WTC11 (cell line): ENCODE measurements around the gene POLR2L. TPM values are rescaled to one million over a fixed set of nuclear protein-coding genes. Genes with fewer than 3 reads are reported as not detected.

ENCODE experiments used
- ATAC-seq: fragments of 200-7000 bp; cut with Tn5 transposase; 2 replicates; pipeline ENCODE4 v1.10.0; 2021; ENCODE audit warnings: mild to moderate bottlenecking, moderate library complexity
- CTCF ChIA-PET: fragments of 300-600 bp; sonication (Branson Sonifier 250); formaldehyde crosslinking; loops from one replicate; lab custom pipeline; 2021; ENCODE audit warnings: antibody characterized with exemption; lab: Charles Lee
- POLR2A ChIA-PET: fragments of 350-600 bp; sonication (Branson Sonifier 250); formaldehyde crosslinking; loops from one replicate; lab custom pipeline; 2021; ENCODE audit warnings: antibody characterized with exemption; lab: Charles Lee
- DNase-seq: peaks from one replicate; pipeline ENCODE4 v3.0.0; 2021; ENCODE audit warnings: low spot score
- H3K27ac Mint-ChIP-seq: 2 replicates; pipeline ENCODE4 v1.8.0; 2021; ENCODE audit warnings: mixed read lengths
- H3K27me3 Mint-ChIP-seq: 2 replicates; pipeline ENCODE4 v1.8.0; 2021; ENCODE audit warnings: low read depth, mild to moderate bottlenecking, moderate library complexity, mixed read lengths
- H3K36me3 Mint-ChIP-seq: 2 replicates; pipeline ENCODE4 v1.8.0; 2021; ENCODE audit warnings: mixed read lengths
- H3K4me1 Mint-ChIP-seq: 2 replicates; pipeline ENCODE4 v1.8.0; 2022; ENCODE audit warnings: mixed read lengths
- H3K4me3 Mint-ChIP-seq: 2 replicates; pipeline ENCODE4 v1.8.0; 2021; ENCODE audit warnings: mild to moderate bottlenecking, moderate library complexity, mixed read lengths
- H3K9me3 Mint-ChIP-seq: 2 replicates; pipeline ENCODE4 v1.8.0; 2021; ENCODE audit warnings: mixed read lengths
- ATF1 ChIP-seq: sonication (generic); formaldehyde crosslinking; IDR thresholded peaks from 2 replicates; pipeline ENCODE4 v1.8.1; 2023; ENCODE audit warnings: mild to moderate bottlenecking, moderate library complexity, missing genetic modification reagents
- CDX4 ChIP-seq: fragments of 250-450 bp; sonication (Bioruptor Pico); IDR thresholded peaks from 2 replicates; pipeline ENCODE4 v1.9.0; 2021; ENCODE audit warnings: moderate library complexity, mild to moderate bottlenecking, inconsistent platforms, borderline replicate concordance
- CREM ChIP-seq: sonication (generic); formaldehyde crosslinking; IDR thresholded peaks from 2 replicates; pipeline ENCODE4 v1.8.1; 2022; ENCODE audit warnings: mild to moderate bottlenecking, missing genetic modification reagents, moderate library complexity
- E2F5 ChIP-seq: sonication (generic); formaldehyde crosslinking; IDR thresholded peaks from 2 replicates; pipeline ENCODE4 v1.8.1; 2022; ENCODE audit warnings: mild to moderate bottlenecking, moderate library complexity, missing genetic modification reagents
- ETV6 ChIP-seq: sonication (generic); formaldehyde crosslinking; IDR thresholded peaks from 2 replicates; pipeline ENCODE4 v1.8.1; 2022; ENCODE audit warnings: mild to moderate bottlenecking, missing genetic modification reagents
- FOXJ3 ChIP-seq: sonication (generic); formaldehyde crosslinking; IDR thresholded peaks from 2 replicates; pipeline ENCODE4 v1.9.0; 2021; ENCODE audit warnings: missing genetic modification reagents, mild to moderate bottlenecking, borderline replicate concordance
- HMGA2 ChIP-seq: fragments of 250-450 bp; sonication (Bioruptor Pico); IDR thresholded peaks from 2 replicates; pipeline ENCODE4 v1.4.0; 2021; ENCODE audit warnings: mild to moderate bottlenecking, moderate library complexity
- HMGXB4 ChIP-seq: sonication (generic); formaldehyde crosslinking; IDR thresholded peaks from 2 replicates; pipeline ENCODE4 v1.8.1; 2023; ENCODE audit warnings: mild to moderate bottlenecking, moderate library complexity, missing genetic modification reagents
- IRF2 ChIP-seq: sonication (generic); formaldehyde crosslinking; IDR thresholded peaks from 2 replicates; pipeline ENCODE4 v1.8.0; 2022; ENCODE audit warnings: low read depth, missing genetic modification reagents, borderline replicate concordance
- MAX ChIP-seq: sonication (generic); formaldehyde crosslinking; IDR thresholded peaks from 2 replicates; pipeline ENCODE4 v1.8.0; 2022; ENCODE audit warnings: mild to moderate bottlenecking, missing genetic modification reagents
- PREB ChIP-seq: sonication (generic); formaldehyde crosslinking; IDR thresholded peaks from 2 replicates; pipeline ENCODE4 v1.8.1; 2022; ENCODE audit warnings: mild to moderate bottlenecking, missing genetic modification reagents, moderate library complexity, borderline replicate concordance
- RORB ChIP-seq: fragments of 250-450 bp; sonication (Bioruptor Pico); IDR thresholded peaks from 2 replicates; pipeline ENCODE4 v1.9.0; 2021; ENCODE audit warnings: mild to moderate bottlenecking
- TEAD1 ChIP-seq: sonication (generic); formaldehyde crosslinking; IDR thresholded peaks from 2 replicates; pipeline ENCODE4 v1.8.0; 2022; ENCODE audit warnings: mild to moderate bottlenecking, missing genetic modification reagents
- TEAD4 ChIP-seq: sonication (generic); formaldehyde crosslinking; IDR thresholded peaks from 2 replicates; pipeline ENCODE4 v1.8.0; 2022; ENCODE audit warnings: mild to moderate bottlenecking, missing genetic modification reagents
- TP53 ChIP-seq: sonication (generic); formaldehyde crosslinking; IDR thresholded peaks from 2 replicates; pipeline ENCODE4 v1.8.1; 2023; ENCODE audit warnings: mild to moderate bottlenecking, missing genetic modification reagents
- ZNF121 ChIP-seq: sonication (generic); formaldehyde crosslinking; IDR thresholded peaks from 2 replicates; pipeline ENCODE4 v1.8.0; 2023; ENCODE audit warnings: missing genetic modification reagents
- ZNF423 ChIP-seq: fragments of 250-450 bp; sonication (Bioruptor Pico); IDR thresholded peaks from 2 replicates; pipeline ENCODE4 v2.1.2; 2022; ENCODE audit warnings: mild to moderate bottlenecking, moderate library complexity
- ZNF671 ChIP-seq: fragments of 250-450 bp; sonication (Bioruptor Pico); IDR thresholded peaks from 2 replicates; pipeline ENCODE4 v1.8.0; 2021; ENCODE audit warnings: mild to moderate bottlenecking
- total RNA-seq: library from RNA; stranded (reverse); gene quantifications from 3 replicates; pipeline ENCODE4 v1.2.3, GENCODE V29; 2021
- TF ChIP-seq, protein P1 (sequence below): sonication (generic); formaldehyde crosslinking; IDR thresholded peaks from 2 replicates; pipeline ENCODE4 v1.8.1; 2023; ENCODE audit warnings: mild to moderate bottlenecking, missing genetic modification reagents, moderate library complexity
- TF ChIP-seq, protein P2 (sequence below): fragments of 200-600 bp; IDR thresholded peaks from 2 replicates; pipeline ENCODE4 v1.8.0; 2022; ENCODE audit warnings: antibody characterized with exemption
- TF ChIP-seq, protein P3 (sequence below): sonication (generic); formaldehyde crosslinking; IDR thresholded peaks from 2 replicates; pipeline ENCODE4 v1.8.0; 2022; ENCODE audit warnings: mild to moderate bottlenecking, missing genetic modification reagents

The POLR2L gene
- total RNA-seq, 1 experiment from 2014 or later, result 152 TPM

DNA sequence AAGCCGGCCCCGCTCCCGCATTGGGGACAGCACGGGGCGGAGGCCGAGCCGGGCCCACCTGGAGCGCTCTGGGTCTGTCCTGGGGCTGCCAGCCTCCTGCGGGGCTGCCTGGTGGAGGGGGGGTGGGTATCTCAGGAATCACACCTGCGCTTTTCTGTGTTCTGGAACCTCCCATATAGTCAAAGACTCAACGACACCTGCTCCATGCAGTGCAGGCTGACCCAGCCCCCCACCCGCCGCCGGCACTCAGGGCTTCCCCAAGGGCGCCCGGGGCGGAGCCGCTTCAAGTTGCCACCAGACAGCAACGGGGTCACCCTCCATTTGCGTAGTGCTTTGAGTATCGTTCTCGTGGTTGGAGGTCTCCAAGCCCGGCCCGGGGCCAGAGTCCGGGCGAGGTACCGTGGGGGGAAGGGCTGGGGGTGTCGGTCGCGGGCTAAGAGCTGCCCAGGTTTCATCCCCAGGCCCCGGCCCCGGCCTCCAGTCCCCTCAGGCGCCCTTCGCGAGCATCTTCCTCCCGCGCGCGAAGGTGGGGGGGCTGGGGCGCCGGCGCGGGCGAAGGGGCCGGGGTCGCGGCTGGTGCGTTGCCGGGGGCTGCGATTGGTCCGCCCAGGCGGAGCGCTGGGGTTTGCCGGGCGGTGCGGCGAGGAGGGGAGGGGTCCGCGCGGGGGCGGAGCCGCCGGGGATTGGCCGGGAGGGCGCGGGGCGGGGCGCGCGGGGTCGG is 6.9 kb upstream of the POLR2L start (continued):
- TF ChIP-seq, protein P1, sequence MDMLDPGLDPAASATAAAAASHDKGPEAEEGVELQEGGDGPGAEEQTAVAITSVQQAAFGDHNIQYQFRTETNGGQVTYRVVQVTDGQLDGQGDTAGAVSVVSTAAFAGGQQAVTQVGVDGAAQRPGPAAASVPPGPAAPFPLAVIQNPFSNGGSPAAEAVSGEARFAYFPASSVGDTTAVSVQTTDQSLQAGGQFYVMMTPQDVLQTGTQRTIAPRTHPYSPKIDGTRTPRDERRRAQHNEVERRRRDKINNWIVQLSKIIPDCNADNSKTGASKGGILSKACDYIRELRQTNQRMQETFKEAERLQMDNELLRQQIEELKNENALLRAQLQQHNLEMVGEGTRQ (CRISPR knock-in tag), result peak; percentile 8; the same call in 1 of the 2 replicates

DNA sequence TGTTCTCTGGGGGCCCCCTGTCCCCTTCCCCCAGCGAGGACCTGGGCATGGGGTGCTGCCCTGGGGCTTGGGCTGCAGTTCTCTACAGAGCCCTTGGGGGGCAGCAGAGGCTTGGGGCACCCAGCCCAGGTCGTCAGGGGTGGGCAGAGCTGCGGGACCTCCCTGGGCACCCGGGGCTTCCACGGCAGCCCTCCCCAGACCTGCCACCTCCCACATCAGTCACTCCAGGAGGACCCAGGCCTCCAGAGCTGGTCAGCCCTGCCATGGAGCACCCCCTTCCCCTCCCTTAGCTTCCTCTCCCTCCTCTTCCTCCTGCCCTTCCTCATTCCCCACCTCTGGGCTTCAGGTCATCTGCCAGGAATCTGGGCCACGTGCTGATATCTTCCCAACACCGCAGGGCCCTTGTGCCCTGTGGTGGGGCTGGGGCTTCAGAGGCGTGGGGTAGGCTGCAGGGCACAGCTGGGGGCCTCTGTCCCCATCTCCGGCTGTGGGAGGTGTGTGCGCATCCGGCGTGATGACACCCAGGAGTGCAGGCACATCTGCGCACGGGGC is 6.1 kb upstream of the POLR2L start:
- Mint-ChIP-seq H3K27me3 (no peaks in the 10 kb centered on the region), H3K9me3 (no peaks in the 10 kb centered on the region), H3K27ac (no peak overlapping the region), H3K36me3 (no peaks in the 10 kb centered on the region), H3K4me3 (peak overlapping the region; percentile 63), H3K4me1 (peaks cover 19% of the 10 kb centered on the region)
- DNase-seq (peak; percentile 75), ATAC-seq (peak; percentile 5; the same call in 1 of the 2 replicates)
- POLR2A ChIA-PET, result interaction anchor here (1.1 kb wide), 1 partner anchor 10 kb away, joined by 3 read pairs; no protein-coding TSS in a partner anchor
- CTCF ChIA-PET, result interaction anchor here (0.6 to 2.8 kb wide), 27 partner anchors 9 to 206 kb away, joined by 3 to 24 read pairs (median 4); partner anchors contain the start of genes CD151, CEND1, CHID1 and CRACR2B
- no peak for TF ChIP-seq PREB (CRISPR knock-in tag)
- TF ChIP-seq TEAD4 (CRISPR knock-in tag), result no peak
- no peak for TF ChIP-seq HMGA2 (CRISPR knock-in tag)
- peak; percentile 67; the same call in 1 of the 2 replicates for TF ChIP-seq MAX (CRISPR knock-in tag)
- TF ChIP-seq HMGXB4 (CRISPR knock-in tag), result peak; percentile 66; the same call in 1 of the 2 replicates
- no peak for TF ChIP-seq RORB (CRISPR knock-in tag)
- TF ChIP-seq, protein P1 (CRISPR knock-in tag), result peak; percentile 59
- TF ChIP-seq ZNF671 (CRISPR knock-in tag), result no peak
- no peak for TF ChIP-seq TP53 (CRISPR knock-in tag)
- TF ChIP-seq, protein P2, sequence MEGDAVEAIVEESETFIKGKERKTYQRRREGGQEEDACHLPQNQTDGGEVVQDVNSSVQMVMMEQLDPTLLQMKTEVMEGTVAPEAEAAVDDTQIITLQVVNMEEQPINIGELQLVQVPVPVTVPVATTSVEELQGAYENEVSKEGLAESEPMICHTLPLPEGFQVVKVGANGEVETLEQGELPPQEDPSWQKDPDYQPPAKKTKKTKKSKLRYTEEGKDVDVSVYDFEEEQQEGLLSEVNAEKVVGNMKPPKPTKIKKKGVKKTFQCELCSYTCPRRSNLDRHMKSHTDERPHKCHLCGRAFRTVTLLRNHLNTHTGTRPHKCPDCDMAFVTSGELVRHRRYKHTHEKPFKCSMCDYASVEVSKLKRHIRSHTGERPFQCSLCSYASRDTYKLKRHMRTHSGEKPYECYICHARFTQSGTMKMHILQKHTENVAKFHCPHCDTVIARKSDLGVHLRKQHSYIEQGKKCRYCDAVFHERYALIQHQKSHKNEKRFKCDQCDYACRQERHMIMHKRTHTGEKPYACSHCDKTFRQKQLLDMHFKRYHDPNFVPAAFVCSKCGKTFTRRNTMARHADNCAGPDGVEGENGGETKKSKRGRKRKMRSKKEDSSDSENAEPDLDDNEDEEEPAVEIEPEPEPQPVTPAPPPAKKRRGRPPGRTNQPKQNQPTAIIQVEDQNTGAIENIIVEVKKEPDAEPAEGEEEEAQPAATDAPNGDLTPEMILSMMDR, result peak; percentile 83
- peak; percentile 73 for TF ChIP-seq ZNF423

- POLR2A ChIA-PET, result interaction anchor here (1.1 kb wide), 1 partner anchor 9 kb away, joined by 3 read pairs; no protein-coding TSS in a partner anchor
- ATAC-seq (no peak), DNase-seq (no peak)
- Mint-ChIP-seq H3K27me3 (no peaks in the 10 kb centered on the region), H3K9me3 (no peaks in the 10 kb centered on the region), H3K4me1 (peaks cover 19% of the 10 kb centered on the region), H3K4me3 (no peak overlapping the region), H3K27ac (no peak overlapping the region), H3K36me3 (no peaks in the 10 kb centered on the region)
- TF ChIP-seq CDX4 (no peak), CREM (CRISPR knock-in tag) (no peak), IRF2 (CRISPR knock-in tag) (no peak), TP53 (CRISPR knock-in tag) (no peak), E2F5 (CRISPR knock-in tag) (no peak), FOXJ3 (CRISPR knock-in tag) (no peak), ETV6 (CRISPR knock-in tag) (no peak), ZNF423 (no peak), ATF1 (no peak), ZNF121 (CRISPR knock-in tag) (no peak), ZNF671 (CRISPR knock-in tag) (no peak), TEAD1 (CRISPR knock-in tag) (no peak)
- TF ChIP-seq, protein P3, sequence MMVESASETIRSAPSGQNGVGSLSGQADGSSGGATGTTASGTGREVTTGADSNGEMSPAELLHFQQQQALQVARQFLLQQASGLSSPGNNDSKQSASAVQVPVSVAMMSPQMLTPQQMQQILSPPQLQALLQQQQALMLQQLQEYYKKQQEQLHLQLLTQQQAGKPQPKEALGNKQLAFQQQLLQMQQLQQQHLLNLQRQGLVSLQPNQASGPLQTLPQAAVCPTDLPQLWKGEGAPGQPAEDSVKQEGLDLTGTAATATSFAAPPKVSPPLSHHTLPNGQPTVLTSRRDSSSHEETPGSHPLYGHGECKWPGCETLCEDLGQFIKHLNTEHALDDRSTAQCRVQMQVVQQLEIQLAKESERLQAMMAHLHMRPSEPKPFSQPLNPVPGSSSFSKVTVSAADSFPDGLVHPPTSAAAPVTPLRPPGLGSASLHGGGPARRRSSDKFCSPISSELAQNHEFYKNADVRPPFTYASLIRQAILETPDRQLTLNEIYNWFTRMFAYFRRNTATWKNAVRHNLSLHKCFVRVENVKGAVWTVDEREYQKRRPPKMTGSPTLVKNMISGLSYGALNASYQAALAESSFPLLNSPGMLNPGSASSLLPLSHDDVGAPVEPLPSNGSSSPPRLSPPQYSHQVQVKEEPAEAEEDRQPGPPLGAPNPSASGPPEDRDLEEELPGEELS (CRISPR knock-in tag), result no peak
- CTCF ChIA-PET, result interaction anchor here (0.7 to 2.8 kb wide), 19 partner anchors 9 to 207 kb away, joined by 3 to 24 read pairs (median 4); partner anchors contain the start of genes CEND1, CHID1 and RPLP2
Observed at GRCh38 chr11:847876-848275, 5.5 kb upstream of the POLR2L start.
